Measurements from ENCODE around the gene ZYX. TPM values are rescaled to one million over a fixed set of nuclear protein-coding genes. Genes with fewer than 3 reads are reported as not detected.
"Not testable (repeated sequence)": the region's sequence is repeated elsewhere in the genome, so short reads cannot be mapped to it uniquely, and the experiment has no call there.

Gene ZYX
- total RNA-seq, 6 experiments from 2014 or later, result 491 to 576 (median 546) TPM

DNA sequence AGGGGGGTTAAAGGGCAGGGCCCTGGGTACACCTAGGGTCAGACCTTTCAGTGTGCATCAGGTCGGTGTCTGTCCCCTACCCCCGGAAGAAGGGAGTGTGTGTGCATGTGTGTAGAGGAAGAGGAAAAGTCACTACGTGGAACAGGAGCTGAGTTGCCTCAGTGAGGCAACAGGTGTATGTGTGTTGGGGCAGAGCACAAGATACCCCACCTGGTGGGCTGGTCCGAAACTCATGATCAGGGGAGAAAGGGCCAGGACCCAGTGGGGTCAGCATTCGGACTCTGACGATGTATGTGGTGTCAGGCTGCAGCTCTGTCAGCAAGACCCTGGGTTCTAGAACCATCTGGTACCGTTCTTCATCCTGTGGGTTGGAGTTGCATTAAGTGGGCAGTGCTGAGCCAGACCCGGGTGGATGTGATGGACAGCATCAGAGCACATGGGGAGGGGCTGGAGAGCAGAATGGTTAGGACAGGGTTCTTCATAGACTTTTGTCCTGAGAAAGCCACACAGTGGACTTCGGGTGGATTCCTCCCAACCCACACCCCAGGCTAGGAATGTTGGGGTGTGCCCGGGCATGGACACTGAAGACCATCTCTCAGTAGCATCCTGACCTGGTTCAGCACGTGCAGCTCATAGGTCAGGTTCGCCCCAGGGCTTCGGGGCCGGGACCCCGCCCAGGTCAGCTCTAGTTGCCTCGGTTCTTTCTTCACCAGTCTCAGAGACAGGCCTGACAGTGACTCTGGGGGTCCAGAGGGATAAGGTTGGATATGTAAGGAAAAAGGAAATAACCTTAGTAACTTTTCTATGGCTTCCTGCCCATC is 16.8 kb downstream of the ZYX start:
- no peak overlapping the region for H3K27ac Mint-ChIP-seq
- peaks cover 3% of the 10 kb centered on the region; the same call in 1 of the 2 replicates for H3K36me3 Mint-ChIP-seq (ENCODE audit: low read depth)
- no peak overlapping the region; the same call in 1 of the 2 replicates for H3K4me3 Mint-ChIP-seq
- peaks cover 29% of the 10 kb centered on the region for H3K27me3 Mint-ChIP-seq (ENCODE audit: insufficient read depth)
- H3K9me3 Mint-ChIP-seq, result peaks cover 5% of the 10 kb centered on the region; the same call in 1 of the 2 replicates
- peaks cover 18% of the 10 kb centered on the region for H3K4me1 Mint-ChIP-seq (ENCODE audit: low read depth)
- DNase-seq, result no peak
- TF ChIP-seq CTCF (IDR thresholded peaks at IDR 0.05), result no peak

DNA sequence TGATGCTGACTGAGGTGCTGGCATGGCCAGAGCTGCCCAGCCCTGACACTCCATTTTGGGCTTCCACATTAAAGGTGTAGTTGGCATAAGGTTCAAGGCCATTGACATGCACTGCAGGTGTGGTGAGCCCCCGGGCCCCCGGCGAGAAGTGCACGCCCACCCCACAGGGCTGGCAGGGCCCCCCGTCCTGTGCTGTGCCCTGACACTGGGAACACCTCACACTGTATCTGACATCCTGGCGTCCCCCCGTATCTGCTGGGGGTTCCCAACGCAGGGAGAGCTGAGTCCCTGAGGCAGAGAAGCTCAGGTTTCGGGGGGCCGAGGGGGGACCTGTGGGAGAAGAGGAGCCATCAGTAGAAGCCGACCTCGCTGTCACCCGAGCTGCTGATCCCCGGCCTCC is 17.5 kb downstream of the ZYX start:
- H3K4me1 Mint-ChIP-seq (ENCODE audit: low read depth), result peaks cover 12% of the 10 kb centered on the region
- DNase-seq, result no peak
- no peak overlapping the region for H3K27ac Mint-ChIP-seq
- H3K4me3 Mint-ChIP-seq, result no peak overlapping the region
- H3K36me3 Mint-ChIP-seq (ENCODE audit: low read depth), result no peaks in the 10 kb centered on the region
- no peak for TF ChIP-seq CTCF (IDR thresholded peaks at IDR 0.05)
- H3K9me3 Mint-ChIP-seq, result peaks cover 4% of the 10 kb centered on the region; the same call in 1 of the 2 replicates
- peaks cover 29% of the 10 kb centered on the region for H3K27me3 Mint-ChIP-seq (ENCODE audit: insufficient read depth)

GRCh38 chr7:143399151-143399550 is 18.0 kb downstream of the ZYX start:
- peaks cover 12% of the 10 kb centered on the region for H3K4me1 Mint-ChIP-seq (ENCODE audit: low read depth)
- no peaks in the 10 kb centered on the region for H3K9me3 Mint-ChIP-seq
- H3K4me3 Mint-ChIP-seq, result no peak overlapping the region
- no peak for TF ChIP-seq CTCF (IDR thresholded peaks at IDR 0.05)
- peaks cover 27% of the 10 kb centered on the region for H3K27me3 Mint-ChIP-seq (ENCODE audit: insufficient read depth)
- no peak for DNase-seq
- H3K27ac Mint-ChIP-seq, result no peak overlapping the region
- H3K36me3 Mint-ChIP-seq (ENCODE audit: low read depth), result no peaks in the 10 kb centered on the region

DNA sequence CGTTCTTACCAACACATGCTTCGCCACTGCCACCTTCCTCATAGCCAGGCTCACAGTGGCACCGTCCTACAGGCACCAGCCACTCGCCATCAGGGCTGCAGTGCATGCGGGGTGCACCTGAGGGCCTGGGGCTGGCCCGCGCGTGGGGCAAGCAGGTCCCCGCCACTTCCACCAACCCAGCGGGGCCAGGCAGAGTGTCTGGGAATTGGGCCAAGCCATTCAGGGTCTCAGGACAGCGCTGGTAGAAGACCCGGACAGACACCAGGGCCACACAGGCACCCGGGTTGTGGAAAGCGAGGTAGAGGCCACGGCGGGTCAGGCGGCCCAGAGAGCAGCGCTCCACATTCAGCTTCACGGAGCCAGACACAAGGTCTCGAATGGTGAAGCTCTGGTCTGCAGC is 18.5 kb downstream of the ZYX start:
- Mint-ChIP-seq H3K9me3 (no peaks in the 10 kb centered on the region), H3K4me3 (no peak overlapping the region; the same call in 1 of the 2 replicates), H3K27me3 (ENCODE audit: insufficient read depth) (peaks cover 27% of the 10 kb centered on the region), H3K4me1 (ENCODE audit: low read depth) (peaks cover 12% of the 10 kb centered on the region), H3K36me3 (ENCODE audit: low read depth) (no peaks in the 10 kb centered on the region), H3K27ac (no peak overlapping the region)
- no peak for TF ChIP-seq CTCF (IDR thresholded peaks at IDR 0.05)
- no peak for DNase-seq

DNA sequence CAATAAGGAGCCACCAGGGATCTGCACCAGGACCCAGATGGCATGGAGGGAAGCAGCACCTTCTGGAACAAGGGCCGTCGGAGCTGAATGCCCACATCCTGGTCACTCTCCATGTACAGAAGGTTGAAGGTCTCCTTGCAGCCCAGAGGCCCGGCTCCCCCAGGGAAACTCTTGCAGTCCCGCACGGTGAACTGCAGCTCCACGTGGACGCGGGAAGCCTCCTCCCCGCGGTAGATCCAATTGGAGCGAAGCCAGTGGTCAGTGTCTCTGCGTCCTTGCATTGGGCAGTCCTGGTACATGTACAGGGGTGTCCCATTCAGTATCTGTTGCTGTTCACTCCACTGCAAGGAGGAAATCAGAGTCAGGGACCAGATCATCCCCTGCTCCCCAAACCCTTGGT is 20.1 kb downstream of the ZYX start:
- TF ChIP-seq CTCF (IDR thresholded peaks at IDR 0.05), result no peak
- no peak for DNase-seq
- Mint-ChIP-seq H3K4me3 (no peak overlapping the region), H3K9me3 (no peaks in the 10 kb centered on the region), H3K4me1 (ENCODE audit: low read depth) (peaks cover 12% of the 10 kb centered on the region), H3K27ac (no peak overlapping the region), H3K27me3 (ENCODE audit: insufficient read depth) (peaks cover 19% of the 10 kb centered on the region), H3K36me3 (ENCODE audit: low read depth) (no peaks in the 10 kb centered on the region)

DNA sequence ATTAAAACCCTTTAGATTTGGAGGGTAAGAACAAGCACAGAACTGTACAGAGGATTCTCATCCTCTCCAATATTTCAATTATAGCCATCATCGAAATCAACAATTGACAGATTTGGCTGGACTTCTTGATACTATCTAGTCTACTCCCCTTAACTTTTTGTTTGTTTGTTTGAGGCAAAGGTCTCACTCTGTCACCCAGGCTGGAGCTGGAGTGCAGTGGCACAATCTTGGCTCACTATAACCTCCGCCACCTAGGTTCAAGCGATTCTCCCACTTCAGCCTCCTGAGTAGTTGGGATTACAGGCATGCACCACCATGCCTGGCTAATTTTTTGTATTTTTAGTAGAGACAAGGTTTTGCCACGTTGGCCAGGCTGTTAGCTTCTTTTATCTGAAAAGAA is 21.1 kb downstream of the ZYX start:
- H3K27ac Mint-ChIP-seq; H3K36me3 Mint-ChIP-seq (ENCODE audit: low read depth); H3K4me1 Mint-ChIP-seq (ENCODE audit: low read depth); H3K9me3 Mint-ChIP-seq; DNase-seq; H3K4me3 Mint-ChIP-seq: not testable (repeated sequence)
- H3K27me3 Mint-ChIP-seq (ENCODE audit: insufficient read depth), result peaks cover 13% of the 10 kb centered on the region
